Neural cell (in vitro differentiated cells): Measurements from ENCODE around the gene USP15. TPM values are rescaled to one million over a fixed set of nuclear protein-coding genes. Genes with fewer than 3 reads are reported as not detected.

Source experiments
- H2AFZ ChIP-seq: fragments of 200-600, 300-800 bp; sonication (generic), shearing (Covaris generic); 2 replicates; pipeline ENCODE4 v1.6.0; 2014; ENCODE audit warnings: low read depth, mild to moderate bottlenecking, antibody characterized with exemption, low read length, moderate library complexity
- H3F3A ChIP-seq: fragments of 200-600 bp; shearing (Covaris generic); 2 replicates; pipeline ENCODE4 v1.6.1; 2016; ENCODE audit warnings: mild to moderate bottlenecking, moderate library complexity, mixed read lengths, antibody characterized with exemption, low read length; ENCODE audit not compliant: insufficient read depth, poor library complexity, severe bottlenecking
- H3K27ac ChIP-seq: fragments of 200-600, 300-800 bp; sonication (generic), shearing (Covaris generic); 2 replicates; pipeline ENCODE4 v1.5.1; 2014; ENCODE audit warnings: mild to moderate bottlenecking, low read length, moderate library complexity
- H3K27me3 ChIP-seq: fragments of 300-800, 200-600 bp; sonication (generic), shearing (Covaris generic); 2 replicates; pipeline ENCODE4 v1.6.0; 2014; ENCODE audit warnings: mild to moderate bottlenecking, low read depth, low read length, moderate library complexity; ENCODE audit not compliant: insufficient read depth
- H3K36me3 ChIP-seq: fragments of 300-800, 200-600 bp; sonication (generic), shearing (Covaris generic); 2 replicates; pipeline ENCODE4 v1.5.1; 2014; ENCODE audit warnings: mild to moderate bottlenecking, antibody characterized with exemption, low read length, moderate library complexity; ENCODE audit not compliant: insufficient read depth
- H3K4me2 ChIP-seq: fragments of 300-800, 200-600 bp; sonication (generic), shearing (Covaris generic); 2 replicates; pipeline ENCODE4 v1.6.0; 2014; ENCODE audit warnings: mild to moderate bottlenecking, low read length
- H3K4me3 ChIP-seq: fragments of 300-800, 200-600 bp; sonication (generic), shearing (Covaris generic); 2 replicates; pipeline ENCODE4 v1.5.1; 2014; ENCODE audit warnings: mild to moderate bottlenecking, low read length, moderate library complexity
- H3K79me2 ChIP-seq: fragments of 200-600 bp; shearing (Covaris generic); replicated peaks from 2 replicates; pipeline ENCODE4 v1.6.0; 2014; ENCODE audit warnings: mild to moderate bottlenecking, low read length, moderate library complexity; ENCODE audit not compliant: insufficient read depth
- H3K9ac ChIP-seq: fragments of 300-800, 200-600 bp; sonication (generic), shearing (Covaris generic); 2 replicates; pipeline ENCODE4 v1.6.1; 2016; ENCODE audit warnings: mild to moderate bottlenecking, low read length, mixed read lengths
- H3K9me2 ChIP-seq: fragments of 200-600 bp; shearing (Covaris generic); 2 replicates; pipeline ENCODE4 v1.6.1; 2016; ENCODE audit warnings: mild to moderate bottlenecking, low read length, mixed read lengths; ENCODE audit not compliant: insufficient read depth
- H3K9me3 ChIP-seq: fragments of 200-600, 300-800 bp; sonication (generic), shearing (Covaris generic); 2 replicates; pipeline ENCODE4 v1.6.1; 2016; ENCODE audit warnings: mild to moderate bottlenecking, mixed run types, low read length, moderate library complexity, mixed read lengths
- H4K20me1 ChIP-seq: fragments of 200-600 bp; shearing (Covaris generic); 2 replicates; pipeline ENCODE4 v1.6.1; 2016; ENCODE audit warnings: mild to moderate bottlenecking, mixed run types; ENCODE audit not compliant: insufficient read depth
- EP300 ChIP-seq: fragments of 450-650 bp; conservative IDR thresholded peaks from 2 replicates; pipeline ENCODE4 v1.6.1; 2014; ENCODE audit warnings: antibody characterized with exemption, mild to moderate bottlenecking, moderate library complexity; ENCODE audit not compliant: poor library complexity, severe bottlenecking
- EZH2 ChIP-seq: fragments of 200-600, 300-800 bp; shearing (Covaris generic), sonication (generic); IDR thresholded peaks from 2 replicates; pipeline ENCODE4 v1.6.1; 2014; ENCODE audit warnings: antibody characterized with exemption, low read length, borderline replicate concordance, mild to moderate bottlenecking; ENCODE audit not compliant: insufficient read depth, poor library complexity, severe bottlenecking
- MXI1 ChIP-seq: fragments of 450-650 bp; conservative IDR thresholded peaks from 2 replicates; pipeline ENCODE4 v1.6.1; 2014; ENCODE audit warnings: antibody characterized with exemption, mild to moderate bottlenecking; ENCODE audit not compliant: poor library complexity, severe bottlenecking
- POLR2AphosphoS5 ChIP-seq: IDR thresholded peaks from 2 replicates; pipeline ENCODE4 v1.6.1; 2012
- RAD21 ChIP-seq: fragments of 450-650 bp; conservative IDR thresholded peaks from 2 replicates; pipeline ENCODE4 v1.6.1; 2014; ENCODE audit warnings: antibody characterized with exemption, mild to moderate bottlenecking, moderate library complexity
- SMC3 ChIP-seq: fragments of 450-650 bp; conservative IDR thresholded peaks from 2 replicates; pipeline ENCODE4 v1.6.1; 2014; ENCODE audit warnings: antibody characterized with exemption, mild to moderate bottlenecking, moderate library complexity; ENCODE audit not compliant: poor library complexity
- TAF1 ChIP-seq: IDR thresholded peaks from 2 replicates; pipeline ENCODE4 v1.6.1; 2012; ENCODE audit warnings: low read depth
- polyA plus RNA-seq: library from polyadenylated mRNA; depleted of rRNA; stranded (reverse); fragments of >200 nt; gene quantifications from 2 replicates; pipeline ENCODE4 v1.2.3, GENCODE V29; 2014
- TF ChIP-seq, protein P1 (sequence below): fragments of 450-650 bp; IDR thresholded peaks from 2 replicates; pipeline ENCODE4 v1.5.1; 2014; ENCODE audit warnings: antibody characterized with exemption, mild to moderate bottlenecking, moderate library complexity; ENCODE audit not compliant: poor library complexity, severe bottlenecking
- TF ChIP-seq, protein P2 (sequence below): IDR thresholded peaks from 2 replicates; pipeline ENCODE4 v1.6.1; 2012; ENCODE audit warnings: borderline replicate concordance

Gene USP15
- polyA plus RNA-seq, 1 donor from 2014 or later: 113 TPM

DNA sequence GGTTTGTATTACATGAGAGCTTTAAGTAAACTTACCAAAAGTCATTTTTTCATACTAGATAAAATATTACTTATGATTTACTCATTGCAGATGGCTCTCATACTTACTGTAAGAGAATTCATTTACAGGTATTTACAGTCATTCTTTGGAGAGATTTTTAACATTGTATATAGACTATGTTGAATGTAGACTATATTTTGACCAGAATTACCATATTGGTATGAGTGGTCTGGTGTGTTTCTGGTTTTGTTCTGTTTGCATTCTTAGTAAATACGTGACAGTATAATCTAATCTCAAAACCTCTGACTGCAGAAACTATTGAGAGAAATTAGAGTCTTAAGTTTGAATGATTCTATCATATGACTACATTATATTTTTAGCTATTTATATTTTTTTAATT, 91.1 kb downstream of the USP15 start:
- Histone ChIP-seq H3K79me2 (no peaks in the 10 kb centered on the region), H3K4me3 (no peak overlapping the region), H3F3A (no peaks in the 10 kb centered on the region), H3K36me3 (peaks cover 5% of the 10 kb centered on the region), H3K27ac (no peak overlapping the region), H2AFZ (no peak overlapping the region), H3K9me3 (no peaks in the 10 kb centered on the region), H3K4me2 (no peak overlapping the region), H3K9ac (no peak overlapping the region), H3K27me3 (no peaks in the 10 kb centered on the region), H3K9me2 (no peaks in the 10 kb centered on the region), H4K20me1 (no peaks in the 10 kb centered on the region)
- no peak for TF ChIP-seq SMC3
- TF ChIP-seq RAD21: no peak
- TF ChIP-seq EP300: no peak
- no peak for TF ChIP-seq TAF1
- TF ChIP-seq, protein P1, sequence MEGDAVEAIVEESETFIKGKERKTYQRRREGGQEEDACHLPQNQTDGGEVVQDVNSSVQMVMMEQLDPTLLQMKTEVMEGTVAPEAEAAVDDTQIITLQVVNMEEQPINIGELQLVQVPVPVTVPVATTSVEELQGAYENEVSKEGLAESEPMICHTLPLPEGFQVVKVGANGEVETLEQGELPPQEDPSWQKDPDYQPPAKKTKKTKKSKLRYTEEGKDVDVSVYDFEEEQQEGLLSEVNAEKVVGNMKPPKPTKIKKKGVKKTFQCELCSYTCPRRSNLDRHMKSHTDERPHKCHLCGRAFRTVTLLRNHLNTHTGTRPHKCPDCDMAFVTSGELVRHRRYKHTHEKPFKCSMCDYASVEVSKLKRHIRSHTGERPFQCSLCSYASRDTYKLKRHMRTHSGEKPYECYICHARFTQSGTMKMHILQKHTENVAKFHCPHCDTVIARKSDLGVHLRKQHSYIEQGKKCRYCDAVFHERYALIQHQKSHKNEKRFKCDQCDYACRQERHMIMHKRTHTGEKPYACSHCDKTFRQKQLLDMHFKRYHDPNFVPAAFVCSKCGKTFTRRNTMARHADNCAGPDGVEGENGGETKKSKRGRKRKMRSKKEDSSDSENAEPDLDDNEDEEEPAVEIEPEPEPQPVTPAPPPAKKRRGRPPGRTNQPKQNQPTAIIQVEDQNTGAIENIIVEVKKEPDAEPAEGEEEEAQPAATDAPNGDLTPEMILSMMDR: no peak
- no peak for TF ChIP-seq MXI1
- TF ChIP-seq EZH2: no peak
- TF ChIP-seq, protein P2, sequence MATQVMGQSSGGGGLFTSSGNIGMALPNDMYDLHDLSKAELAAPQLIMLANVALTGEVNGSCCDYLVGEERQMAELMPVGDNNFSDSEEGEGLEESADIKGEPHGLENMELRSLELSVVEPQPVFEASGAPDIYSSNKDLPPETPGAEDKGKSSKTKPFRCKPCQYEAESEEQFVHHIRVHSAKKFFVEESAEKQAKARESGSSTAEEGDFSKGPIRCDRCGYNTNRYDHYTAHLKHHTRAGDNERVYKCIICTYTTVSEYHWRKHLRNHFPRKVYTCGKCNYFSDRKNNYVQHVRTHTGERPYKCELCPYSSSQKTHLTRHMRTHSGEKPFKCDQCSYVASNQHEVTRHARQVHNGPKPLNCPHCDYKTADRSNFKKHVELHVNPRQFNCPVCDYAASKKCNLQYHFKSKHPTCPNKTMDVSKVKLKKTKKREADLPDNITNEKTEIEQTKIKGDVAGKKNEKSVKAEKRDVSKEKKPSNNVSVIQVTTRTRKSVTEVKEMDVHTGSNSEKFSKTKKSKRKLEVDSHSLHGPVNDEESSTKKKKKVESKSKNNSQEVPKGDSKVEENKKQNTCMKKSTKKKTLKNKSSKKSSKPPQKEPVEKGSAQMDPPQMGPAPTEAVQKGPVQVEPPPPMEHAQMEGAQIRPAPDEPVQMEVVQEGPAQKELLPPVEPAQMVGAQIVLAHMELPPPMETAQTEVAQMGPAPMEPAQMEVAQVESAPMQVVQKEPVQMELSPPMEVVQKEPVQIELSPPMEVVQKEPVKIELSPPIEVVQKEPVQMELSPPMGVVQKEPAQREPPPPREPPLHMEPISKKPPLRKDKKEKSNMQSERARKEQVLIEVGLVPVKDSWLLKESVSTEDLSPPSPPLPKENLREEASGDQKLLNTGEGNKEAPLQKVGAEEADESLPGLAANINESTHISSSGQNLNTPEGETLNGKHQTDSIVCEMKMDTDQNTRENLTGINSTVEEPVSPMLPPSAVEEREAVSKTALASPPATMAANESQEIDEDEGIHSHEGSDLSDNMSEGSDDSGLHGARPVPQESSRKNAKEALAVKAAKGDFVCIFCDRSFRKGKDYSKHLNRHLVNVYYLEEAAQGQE: no peak
- no peak for TF ChIP-seq POLR2AphosphoS5

DNA sequence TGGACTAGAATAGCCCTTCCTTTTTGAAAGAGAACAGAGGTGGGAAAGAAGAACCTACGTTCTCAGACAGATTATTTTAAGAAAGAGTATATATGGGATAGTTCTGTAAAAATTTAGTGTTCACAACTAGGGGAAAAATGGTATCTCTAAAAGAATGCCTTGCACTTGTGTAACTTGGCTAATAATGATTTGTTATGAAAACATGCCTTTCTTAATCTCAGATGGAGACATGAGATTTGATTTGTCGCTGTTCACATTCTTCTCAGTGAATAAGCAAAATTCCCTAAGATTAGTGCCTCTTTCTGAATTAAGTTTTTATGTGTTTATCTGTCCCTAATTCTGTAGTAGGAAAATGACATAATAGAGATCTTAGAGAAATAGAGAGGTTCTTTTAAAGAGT, 100.8 kb downstream of the USP15 start:
- no peak overlapping the region for H3K9ac ChIP-seq
- H3K4me3 ChIP-seq: no peak overlapping the region
- TF ChIP-seq RAD21: no peak
- TF ChIP-seq EZH2: no peak
- TF ChIP-seq, protein P2: no peak
- TF ChIP-seq SMC3: no peak
- TF ChIP-seq MXI1: no peak
- TF ChIP-seq TAF1: no peak
- TF ChIP-seq, protein P1: no peak
- no peak for TF ChIP-seq POLR2AphosphoS5
- TF ChIP-seq EP300: no peak
- H3K9me2 ChIP-seq: no peaks in the 10 kb centered on the region
- no peak overlapping the region for H2AFZ ChIP-seq
- no peaks in the 10 kb centered on the region for H3K27me3 ChIP-seq
- no peaks in the 10 kb centered on the region for H3F3A ChIP-seq
- H3K4me2 ChIP-seq: no peak overlapping the region
- no peaks in the 10 kb centered on the region for H3K36me3 ChIP-seq
- no peaks in the 10 kb centered on the region for H4K20me1 ChIP-seq
- H3K9me3 ChIP-seq: no peaks in the 10 kb centered on the region
- no peak overlapping the region for H3K27ac ChIP-seq
- H3K79me2 ChIP-seq: no peaks in the 10 kb centered on the region
